Iris pigment epithelial cell (primary cell): ENCODE measurements around the gene CAPS.

Experiments used
- DNase-seq: peaks from one replicate; pipeline ENCODE4 v3.0.0-alpha.2; 2011; ENCODE audit warnings: low read depth

The CAPS gene

GRCh38 chr19:5910638-5910907, 3.5 kb upstream of the CAPS start:
- no peak for DNase-seq

GRCh38 chr19:5911366-5911765, 2.7 kb upstream of the CAPS start:
- no peak for DNase-seq

GRCh38 chr19:5914358-5914774, 312 bp downstream of the CAPS start:
- DNase-seq: no peak

- DNase-seq: no peak
Measured at GRCh38 chr19:5914946-5915781, 1.1 kb downstream of the CAPS start.

- DNase-seq: no peak
Measured at GRCh38 chr19:5915782-5916165, 1.7 kb downstream of the CAPS start.

- no peak for DNase-seq
Measured at GRCh38 chr19:5916181-5916708, 2.2 kb downstream of the CAPS start.

GRCh38 chr19:5917431-5918107, 3.5 kb downstream of the CAPS start:
- no peak for DNase-seq

- no peak for DNase-seq
Measured at GRCh38 chr19:5918463-5919079, 4.5 kb downstream of the CAPS start.

GRCh38 chr19:5921516-5922160, 7.6 kb downstream of the CAPS start:
- no peak for DNase-seq

GRCh38 chr19:5922161-5922545, 8.1 kb downstream of the CAPS start:
- no peak for DNase-seq

- DNase-seq: no peak
Measured at GRCh38 chr19:5923356-5923755, 9.3 kb downstream of the CAPS start.

GRCh38 chr19:5925830-5926427, 11.9 kb downstream of the CAPS start:
- no peak for DNase-seq

- DNase-seq: peak; percentile 42
Measured at GRCh38 chr19:5926641-5927440, 12.8 kb downstream of the CAPS start.

GRCh38 chr19:5927441-5927821, 13.4 kb downstream of the CAPS start:
- DNase-seq: no peak

- DNase-seq: no peak
Measured at GRCh38 chr19:5929179-5929578, 15.1 kb downstream of the CAPS start.

- no peak for DNase-seq
Measured at GRCh38 chr19:5929625-5930024, 15.6 kb downstream of the CAPS start.

- DNase-seq: no peak
Measured at GRCh38 chr19:5931251-5931650, 17.2 kb downstream of the CAPS start.

- DNase-seq: no peak
Measured at GRCh38 chr19:5932146-5932545, 18.1 kb downstream of the CAPS start.

- DNase-seq: no peak
Measured at GRCh38 chr19:5932609-5933262, 18.7 kb downstream of the CAPS start.

- no peak for DNase-seq
Measured at GRCh38 chr19:5933391-5934068, 19.5 kb downstream of the CAPS start.
